ENCODE results near the gene SPOCK3. TPM values are rescaled to one million over a fixed set of nuclear protein-coding genes. Genes with fewer than 3 reads are reported as not detected.
A peak's percentile ranks its signal among the peaks of the same experiment; 100 is the strongest.

The SPOCK3 gene
- total RNA-seq, 6 experiments from 2014 or later: 0.27 to 0.95 (median 0.56) TPM; not detected in 3

DNA sequence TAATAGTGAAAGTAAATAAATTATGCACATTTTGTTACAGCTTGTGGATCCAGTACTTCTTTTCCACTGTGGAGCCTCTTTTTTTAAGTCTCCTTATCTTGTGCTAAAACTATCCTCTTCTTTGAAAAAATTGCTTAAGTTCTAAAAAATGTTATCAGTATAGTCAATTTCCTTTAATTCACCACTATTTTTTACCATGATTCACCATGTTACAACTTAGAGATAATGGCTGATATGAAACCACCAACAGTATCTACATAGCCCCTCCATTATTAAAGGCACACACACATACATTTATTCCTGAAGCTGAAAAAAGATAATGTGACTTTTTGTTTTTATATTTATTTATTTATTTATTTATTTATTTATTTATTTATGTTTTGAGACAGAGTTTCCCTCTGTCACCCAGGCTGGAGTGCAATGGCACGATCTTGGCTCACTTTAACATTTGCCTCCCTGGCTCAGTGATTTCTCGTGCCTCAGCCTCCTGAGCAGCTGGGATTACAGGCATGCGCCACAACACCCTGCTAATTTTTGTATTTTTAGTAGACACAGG, 243.2 kb downstream of the SPOCK3 start:
- TF ChIP-seq, protein P1, sequence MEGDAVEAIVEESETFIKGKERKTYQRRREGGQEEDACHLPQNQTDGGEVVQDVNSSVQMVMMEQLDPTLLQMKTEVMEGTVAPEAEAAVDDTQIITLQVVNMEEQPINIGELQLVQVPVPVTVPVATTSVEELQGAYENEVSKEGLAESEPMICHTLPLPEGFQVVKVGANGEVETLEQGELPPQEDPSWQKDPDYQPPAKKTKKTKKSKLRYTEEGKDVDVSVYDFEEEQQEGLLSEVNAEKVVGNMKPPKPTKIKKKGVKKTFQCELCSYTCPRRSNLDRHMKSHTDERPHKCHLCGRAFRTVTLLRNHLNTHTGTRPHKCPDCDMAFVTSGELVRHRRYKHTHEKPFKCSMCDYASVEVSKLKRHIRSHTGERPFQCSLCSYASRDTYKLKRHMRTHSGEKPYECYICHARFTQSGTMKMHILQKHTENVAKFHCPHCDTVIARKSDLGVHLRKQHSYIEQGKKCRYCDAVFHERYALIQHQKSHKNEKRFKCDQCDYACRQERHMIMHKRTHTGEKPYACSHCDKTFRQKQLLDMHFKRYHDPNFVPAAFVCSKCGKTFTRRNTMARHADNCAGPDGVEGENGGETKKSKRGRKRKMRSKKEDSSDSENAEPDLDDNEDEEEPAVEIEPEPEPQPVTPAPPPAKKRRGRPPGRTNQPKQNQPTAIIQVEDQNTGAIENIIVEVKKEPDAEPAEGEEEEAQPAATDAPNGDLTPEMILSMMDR (IDR thresholded peaks at IDR 0.05): no peak
- no peak for TF ChIP-seq POLR2A (IDR thresholded peaks at IDR 0.05)
- Histone ChIP-seq H3K27me3 (no peaks in the 10 kb centered on the region), H3K27ac (no peak overlapping the region), H3K36me3 (no peaks in the 10 kb centered on the region), H3K4me3 (no peak overlapping the region), H3K9me3 (no peaks in the 10 kb centered on the region), H3K4me1 (no peaks in the 10 kb centered on the region)
- intact Hi-C loops (cut with DNase I): no loop called here
- WGBS (ENCODE audit: insufficient coverage, low coverage, low lambda C conversion rate, missing lambda C conversion rate): 70% methylated on average over 2 of the region's 3 CpGs
- DNase-seq: no peak
- no peak for ATAC-seq

DNA sequence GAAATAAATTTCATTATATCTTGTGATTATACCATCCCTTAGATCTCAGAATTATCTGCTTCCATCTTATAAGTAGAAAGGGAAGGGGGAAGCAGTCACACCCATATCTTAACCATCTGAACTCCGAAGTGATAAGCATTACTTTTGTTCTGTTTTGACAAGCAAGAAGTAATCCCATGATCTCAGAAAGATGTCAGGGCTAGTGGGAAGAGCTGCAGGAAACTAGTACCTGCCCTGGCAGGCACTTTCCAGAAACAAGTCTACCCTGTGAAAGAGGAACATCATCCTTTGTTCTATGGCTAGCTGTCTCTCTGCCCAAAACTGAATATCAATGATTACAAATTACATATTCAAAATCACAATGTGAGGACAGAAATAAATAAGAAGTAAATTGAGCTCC, 244.4 kb downstream of the SPOCK3 start:
- intact Hi-C loops (cut with DNase I): no loop called here
- no peak for DNase-seq
- Histone ChIP-seq H3K4me1 (no peaks in the 10 kb centered on the region), H3K9me3 (no peaks in the 10 kb centered on the region), H3K27ac (no peak overlapping the region), H3K36me3 (no peaks in the 10 kb centered on the region), H3K27me3 (no peaks in the 10 kb centered on the region), H3K4me3 (no peak overlapping the region)
- TF ChIP-seq, protein P1 (IDR thresholded peaks at IDR 0.05): no peak
- TF ChIP-seq POLR2A (IDR thresholded peaks at IDR 0.05): no peak
- WGBS (ENCODE audit: insufficient coverage, low coverage, low lambda C conversion rate, missing lambda C conversion rate): 17% methylated on average over 1 of the region's 1 CpG
- ATAC-seq: no peak

DNA sequence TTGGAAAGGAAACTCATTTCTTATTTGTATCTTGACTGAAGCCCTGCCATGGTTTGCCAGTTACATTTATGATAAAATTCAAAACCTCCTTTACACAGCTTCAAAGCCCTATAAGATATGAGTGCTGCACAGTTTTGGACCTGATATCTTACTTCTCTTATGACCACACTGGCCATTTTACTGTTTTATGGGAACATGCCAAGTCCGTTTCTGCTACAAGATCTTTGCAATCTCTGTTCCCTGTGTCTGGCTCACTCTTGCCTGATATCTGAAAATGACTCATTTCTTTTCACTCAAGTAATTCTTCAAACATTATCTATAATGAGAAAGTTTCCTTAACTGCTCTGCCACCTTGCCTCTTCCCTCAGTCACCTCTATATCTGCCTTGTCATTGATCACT, 247.3 kb downstream of the SPOCK3 start:
- TF ChIP-seq, protein P1 (IDR thresholded peaks at IDR 0.05): no peak
- no peak for TF ChIP-seq POLR2A (IDR thresholded peaks at IDR 0.05)
- H3K36me3 ChIP-seq: no peaks in the 10 kb centered on the region
- ATAC-seq (no peak), DNase-seq (no peak)
- intact Hi-C loops (cut with DNase I): no loop called here
- 33% methylated on average over 1 of the region's 1 CpG for WGBS (ENCODE audit: insufficient coverage, low coverage, low lambda C conversion rate, missing lambda C conversion rate)
- H3K27me3 ChIP-seq: no peaks in the 10 kb centered on the region
- H3K27ac ChIP-seq: no peak overlapping the region
- no peak overlapping the region for H3K4me3 ChIP-seq
- no peaks in the 10 kb centered on the region for H3K4me1 ChIP-seq
- H3K9me3 ChIP-seq: no peaks in the 10 kb centered on the region

DNA sequence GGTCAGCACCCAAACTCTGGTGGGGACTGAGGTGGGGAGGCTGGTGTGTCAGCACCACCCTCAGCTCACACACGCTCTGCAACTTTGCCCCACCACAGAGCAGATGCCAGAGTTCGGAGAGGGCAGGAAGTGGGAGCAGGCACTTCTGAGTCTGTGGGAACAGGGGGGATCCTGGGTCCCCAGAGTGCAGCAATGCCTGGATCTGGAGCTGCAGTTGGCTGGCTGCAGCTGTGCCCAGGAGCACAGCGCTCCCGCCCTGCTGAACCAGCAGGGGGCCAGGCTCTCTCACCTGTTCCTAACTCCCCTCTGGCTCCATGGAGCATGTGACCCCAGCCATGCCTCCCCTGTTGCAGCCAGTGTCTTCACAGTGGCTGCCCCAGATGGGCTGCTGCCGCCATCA, 252.4 kb downstream of the SPOCK3 start:
- H3K9me3 ChIP-seq: no peaks in the 10 kb centered on the region
- no peaks in the 10 kb centered on the region for H3K36me3 ChIP-seq
- no CpG with 5 or more reads among the region's 5 CpGs for WGBS (ENCODE audit: insufficient coverage, low coverage, low lambda C conversion rate, missing lambda C conversion rate)
- no peaks in the 10 kb centered on the region for H3K4me1 ChIP-seq
- intact Hi-C loops (cut with DNase I): no loop called here
- TF ChIP-seq, protein P1 (IDR thresholded peaks at IDR 0.05): no peak
- TF ChIP-seq POLR2A (IDR thresholded peaks at IDR 0.05): no peak
- DNase-seq (no peak), ATAC-seq (peak in 1 of 4 donors; percentile 38)
- H3K4me3 ChIP-seq: no peak overlapping the region
- H3K27me3 ChIP-seq: no peaks in the 10 kb centered on the region
- H3K27ac ChIP-seq: no peak overlapping the region

DNA sequence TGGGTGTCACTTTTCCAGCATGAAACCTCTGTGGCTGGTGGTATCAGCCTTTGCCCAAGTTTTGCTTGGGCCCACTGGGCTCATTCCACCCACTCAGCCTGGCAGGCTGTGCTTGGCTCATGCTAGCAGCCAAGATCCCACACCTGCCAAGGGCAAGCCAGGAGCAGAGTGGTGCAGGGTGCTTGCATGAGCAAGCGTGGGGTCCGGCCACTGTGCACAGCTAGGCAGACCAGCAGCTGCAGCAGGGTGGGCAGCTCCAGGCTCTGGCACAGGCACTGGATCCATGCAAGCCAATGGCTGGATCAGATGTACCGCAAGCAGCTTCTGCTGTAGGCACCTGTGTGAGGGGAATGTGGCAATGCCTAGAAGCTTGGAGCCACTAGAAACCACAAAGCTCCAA, 253.9 kb downstream of the SPOCK3 start:
- intact Hi-C loops (cut with DNase I): no loop called here

More for the DNA sequence above, 253.9 kb downstream of the SPOCK3 start:
- DNase-seq (no peak), ATAC-seq (no peak)
- Histone ChIP-seq H3K4me1 (no peaks in the 10 kb centered on the region), H3K27me3 (no peaks in the 10 kb centered on the region), H3K9me3 (no peaks in the 10 kb centered on the region), H3K4me3 (no peak overlapping the region), H3K36me3 (no peaks in the 10 kb centered on the region), H3K27ac (no peak overlapping the region)
- no CpG with 5 or more reads among the region's 3 CpGs for WGBS (ENCODE audit: insufficient coverage, low coverage, low lambda C conversion rate, missing lambda C conversion rate)
- no peak for TF ChIP-seq POLR2A (IDR thresholded peaks at IDR 0.05)
- TF ChIP-seq, protein P1 (IDR thresholded peaks at IDR 0.05): no peak

Measured in right lobe of liver (tissue), 6 donors.